ENCODE measurements around the gene SCML1.
"Not testable (repeated sequence)": the region's sequence is repeated elsewhere in the genome, so short reads cannot be mapped to it uniquely, and the experiment has no call there.

The SCML1 gene

DNA sequence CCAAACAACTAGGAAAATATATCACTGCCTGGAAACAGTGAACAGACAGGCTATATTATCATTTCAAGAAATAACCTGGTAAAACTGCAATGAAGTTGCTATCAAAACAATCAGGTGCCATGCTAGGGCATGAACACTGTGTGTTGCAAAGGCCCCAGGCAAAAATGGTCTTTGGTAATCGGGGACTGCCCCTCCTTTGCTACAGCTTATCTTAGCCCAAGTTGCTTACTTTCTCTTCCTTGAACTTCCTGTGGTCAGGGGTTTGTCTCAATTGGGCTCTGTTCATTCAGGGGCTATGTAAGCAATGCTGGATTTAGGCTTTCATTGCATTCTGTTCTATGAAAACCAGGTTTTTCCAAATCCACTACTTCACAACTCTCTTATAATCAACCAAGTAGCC lies 30.4 kb downstream of the SCML1 start:
- Histone ChIP-seq H3K4me3 (ENCODE audit: low read depth, low read length) (no peak overlapping the region), H3K4me1 (ENCODE audit: control insufficient read depth, insufficient read depth, low read length, unreplicated experiment) (no peaks in the 10 kb centered on the region), H2AFZ (ENCODE audit: low read length, unreplicated experiment) (no peak overlapping the region), H3K79me2 (ENCODE audit: control insufficient read depth, insufficient read depth, low read length, unreplicated experiment) (no peaks in the 10 kb centered on the region), H3K36me3 (ENCODE audit: insufficient read depth, low read length) (no peaks in the 10 kb centered on the region), H3K27me3 (ENCODE audit: insufficient read depth, low read length) (peaks cover 65% of the 10 kb centered on the region), H3K27ac (ENCODE audit: low read depth, low read length) (no peak overlapping the region)

DNA sequence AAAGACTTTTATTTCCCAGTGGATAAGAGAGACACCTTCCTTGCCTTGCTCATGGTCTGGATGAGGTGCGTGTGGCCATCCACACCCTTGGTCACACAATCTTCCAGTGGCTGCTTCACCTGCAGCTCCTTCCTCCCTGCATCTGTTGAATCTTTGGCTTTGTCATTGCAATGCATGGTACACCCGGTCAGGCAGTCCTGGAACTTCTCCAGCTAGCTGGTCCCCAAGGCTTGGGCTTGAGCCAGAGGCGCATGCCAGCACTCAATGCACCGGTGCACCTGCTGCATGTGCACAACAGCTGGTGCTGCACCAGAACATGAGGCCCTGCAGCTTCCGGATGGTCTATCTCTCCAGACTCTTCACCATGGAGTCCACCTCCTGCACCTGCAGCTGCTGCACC lies 31.7 kb downstream of the SCML1 start:
- Histone ChIP-seq H3K4me3 (ENCODE audit: low read depth, low read length) (no peak overlapping the region), H3K79me2 (ENCODE audit: control insufficient read depth, insufficient read depth, low read length, unreplicated experiment) (no peaks in the 10 kb centered on the region), H3K36me3 (ENCODE audit: insufficient read depth, low read length) (no peaks in the 10 kb centered on the region), H3K27me3 (ENCODE audit: insufficient read depth, low read length) (peaks cover 77% of the 10 kb centered on the region), H2AFZ (ENCODE audit: low read length, unreplicated experiment) (no peak overlapping the region), H3K4me1 (ENCODE audit: control insufficient read depth, insufficient read depth, low read length, unreplicated experiment) (no peaks in the 10 kb centered on the region), H3K27ac (ENCODE audit: low read depth, low read length) (no peak overlapping the region)

- Histone ChIP-seq H3K27me3 (ENCODE audit: insufficient read depth, low read length) (peaks cover 85% of the 10 kb centered on the region), H3K79me2 (ENCODE audit: control insufficient read depth, insufficient read depth, low read length, unreplicated experiment) (no peaks in the 10 kb centered on the region), H3K4me1 (ENCODE audit: control insufficient read depth, insufficient read depth, low read length, unreplicated experiment) (no peaks in the 10 kb centered on the region), H3K4me3 (ENCODE audit: low read depth, low read length) (no peak overlapping the region), H3K27ac (ENCODE audit: low read depth, low read length) (no peak overlapping the region), H2AFZ (ENCODE audit: low read length, unreplicated experiment) (no peak overlapping the region), H3K36me3 (ENCODE audit: insufficient read depth, low read length) (no peaks in the 10 kb centered on the region)
Observed at GRCh38 chrX:17769701-17770269, 32.5 kb downstream of the SCML1 start.

GRCh38 chrX:17773221-17773876 lies 36.1 kb downstream of the SCML1 start:
- Histone ChIP-seq H3K4me1 (ENCODE audit: control insufficient read depth, insufficient read depth, low read length, unreplicated experiment) (no peaks in the 10 kb centered on the region), H3K36me3 (ENCODE audit: insufficient read depth, low read length) (no peaks in the 10 kb centered on the region), H3K4me3 (ENCODE audit: low read depth, low read length) (no peak overlapping the region), H3K27me3 (ENCODE audit: insufficient read depth, low read length) (peaks cover 82% of the 10 kb centered on the region), H3K79me2 (ENCODE audit: control insufficient read depth, insufficient read depth, low read length, unreplicated experiment) (no peaks in the 10 kb centered on the region), H2AFZ (ENCODE audit: low read length, unreplicated experiment) (no peak overlapping the region), H3K27ac (ENCODE audit: low read depth, low read length) (no peak overlapping the region)

GRCh38 chrX:17774053-17774452 lies 36.8 kb downstream of the SCML1 start:
- Histone ChIP-seq H3K79me2 (ENCODE audit: control insufficient read depth, insufficient read depth, low read length, unreplicated experiment) (no peaks in the 10 kb centered on the region), H3K27ac (ENCODE audit: low read depth, low read length) (no peak overlapping the region), H3K27me3 (ENCODE audit: insufficient read depth, low read length) (peaks cover 76% of the 10 kb centered on the region), H3K4me1 (ENCODE audit: control insufficient read depth, insufficient read depth, low read length, unreplicated experiment) (no peaks in the 10 kb centered on the region), H3K36me3 (ENCODE audit: insufficient read depth, low read length) (no peaks in the 10 kb centered on the region), H3K4me3 (ENCODE audit: low read depth, low read length) (no peak overlapping the region), H2AFZ (ENCODE audit: low read length, unreplicated experiment) (no peak overlapping the region)

- H3K27ac ChIP-seq (ENCODE audit: low read depth, low read length): no peak overlapping the region
- H3K4me3 ChIP-seq (ENCODE audit: low read depth, low read length): no peak overlapping the region
- H3K36me3 ChIP-seq (ENCODE audit: insufficient read depth, low read length): no peaks in the 10 kb centered on the region
- H3K4me1 ChIP-seq (ENCODE audit: control insufficient read depth, insufficient read depth, low read length, unreplicated experiment): no peaks in the 10 kb centered on the region
- H3K79me2 ChIP-seq (ENCODE audit: control insufficient read depth, insufficient read depth, low read length, unreplicated experiment): no peaks in the 10 kb centered on the region
- H2AFZ ChIP-seq (ENCODE audit: low read length, unreplicated experiment): no peak overlapping the region
- peaks cover 42% of the 10 kb centered on the region for H3K27me3 ChIP-seq (ENCODE audit: insufficient read depth, low read length)
Observed at GRCh38 chrX:17778997-17779396, 41.7 kb downstream of the SCML1 start.

- no peaks in the 10 kb centered on the region for H3K4me1 ChIP-seq (ENCODE audit: control insufficient read depth, insufficient read depth, low read length, unreplicated experiment)
- H3K79me2 ChIP-seq (ENCODE audit: control insufficient read depth, insufficient read depth, low read length, unreplicated experiment): no peaks in the 10 kb centered on the region
- no peaks in the 10 kb centered on the region for H3K36me3 ChIP-seq (ENCODE audit: insufficient read depth, low read length)
- H3K27me3 ChIP-seq (ENCODE audit: insufficient read depth, low read length): peaks cover 38% of the 10 kb centered on the region
- H2AFZ ChIP-seq (ENCODE audit: low read length, unreplicated experiment): no peak overlapping the region
- no peak overlapping the region for H3K27ac ChIP-seq (ENCODE audit: low read depth, low read length)
- no peak overlapping the region for H3K4me3 ChIP-seq (ENCODE audit: low read depth, low read length)
Observed at GRCh38 chrX:17779434-17779833, 42.1 kb downstream of the SCML1 start.

DNA sequence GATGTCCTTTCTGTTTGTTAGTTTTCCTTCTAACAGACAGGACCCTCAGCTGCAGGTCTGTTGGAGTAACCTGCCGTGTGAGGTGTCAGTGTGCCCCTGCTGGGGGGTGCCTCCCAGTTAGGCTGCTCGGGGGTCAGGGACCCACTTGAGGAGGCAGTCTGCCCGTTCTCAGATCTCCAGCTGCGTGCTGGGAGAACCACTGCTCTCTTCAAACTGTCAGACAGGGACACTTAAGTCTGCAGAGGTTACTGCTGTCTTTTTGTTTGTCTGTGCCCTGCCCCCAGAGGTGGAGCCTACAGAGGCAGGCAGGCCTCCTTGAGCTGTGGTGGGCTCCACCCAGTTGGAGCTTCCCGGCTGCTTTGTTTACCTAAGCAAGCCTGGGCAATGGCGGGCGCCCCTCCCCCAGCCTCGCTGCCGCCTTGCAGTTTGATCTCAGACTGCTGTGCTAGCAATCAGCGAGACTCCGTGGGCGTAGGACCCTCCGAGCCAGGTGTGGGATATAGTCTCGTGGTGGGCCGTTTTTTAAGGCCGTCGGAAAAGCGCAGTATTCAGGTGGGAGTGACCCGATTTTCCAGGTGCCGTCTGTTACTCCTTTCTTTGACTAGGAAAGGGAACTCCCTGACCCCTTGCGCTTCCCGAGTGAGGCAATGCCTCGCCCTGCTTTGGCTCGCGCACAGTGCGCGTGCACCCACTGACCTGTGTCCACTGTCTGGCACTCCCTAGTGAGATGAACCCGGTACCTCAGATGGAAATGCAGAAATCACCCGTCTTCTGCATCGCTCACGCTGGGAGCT lies 49.5 kb downstream of the SCML1 start:
- not testable (repeated sequence) for H3K4me3 ChIP-seq (ENCODE audit: low read depth, low read length); H3K27ac ChIP-seq (ENCODE audit: low read depth, low read length); H3K36me3 ChIP-seq (ENCODE audit: insufficient read depth, low read length); H3K79me2 ChIP-seq (ENCODE audit: control insufficient read depth, insufficient read depth, low read length, unreplicated experiment); H3K27me3 ChIP-seq (ENCODE audit: insufficient read depth, low read length); H2AFZ ChIP-seq (ENCODE audit: low read length, unreplicated experiment); H3K4me1 ChIP-seq (ENCODE audit: control insufficient read depth, insufficient read depth, low read length, unreplicated experiment)

DNA sequence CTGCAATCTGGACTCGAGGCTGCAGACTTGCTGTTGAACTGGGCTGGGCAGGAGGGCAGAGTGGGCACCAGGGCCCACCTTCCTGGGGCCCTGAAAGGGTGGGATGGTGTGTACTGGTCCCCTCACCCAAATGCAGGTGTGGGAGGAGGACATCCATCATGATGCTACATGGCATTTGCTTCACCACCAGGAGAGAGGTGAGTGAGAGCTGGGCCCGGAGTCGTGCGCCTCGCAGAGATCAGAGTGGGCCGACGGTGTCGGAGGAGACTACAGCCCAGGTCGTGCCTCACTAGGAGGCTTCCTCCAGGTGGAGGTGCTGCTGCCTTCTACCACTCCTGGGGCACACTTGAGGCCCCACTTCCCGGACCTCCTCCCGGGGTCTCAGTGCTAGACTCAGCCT lies 50.3 kb downstream of the SCML1 start:
- no peak overlapping the region for H3K27ac ChIP-seq (ENCODE audit: low read depth, low read length)
- no peak overlapping the region for H3K4me3 ChIP-seq (ENCODE audit: low read depth, low read length)
- no peaks in the 10 kb centered on the region for H3K36me3 ChIP-seq (ENCODE audit: insufficient read depth, low read length)
- H2AFZ ChIP-seq (ENCODE audit: low read length, unreplicated experiment): no peak overlapping the region
- H3K4me1 ChIP-seq (ENCODE audit: control insufficient read depth, insufficient read depth, low read length, unreplicated experiment): no peaks in the 10 kb centered on the region
- no peaks in the 10 kb centered on the region for H3K27me3 ChIP-seq (ENCODE audit: insufficient read depth, low read length)
- H3K79me2 ChIP-seq (ENCODE audit: control insufficient read depth, insufficient read depth, low read length, unreplicated experiment): no peaks in the 10 kb centered on the region

DNA sequence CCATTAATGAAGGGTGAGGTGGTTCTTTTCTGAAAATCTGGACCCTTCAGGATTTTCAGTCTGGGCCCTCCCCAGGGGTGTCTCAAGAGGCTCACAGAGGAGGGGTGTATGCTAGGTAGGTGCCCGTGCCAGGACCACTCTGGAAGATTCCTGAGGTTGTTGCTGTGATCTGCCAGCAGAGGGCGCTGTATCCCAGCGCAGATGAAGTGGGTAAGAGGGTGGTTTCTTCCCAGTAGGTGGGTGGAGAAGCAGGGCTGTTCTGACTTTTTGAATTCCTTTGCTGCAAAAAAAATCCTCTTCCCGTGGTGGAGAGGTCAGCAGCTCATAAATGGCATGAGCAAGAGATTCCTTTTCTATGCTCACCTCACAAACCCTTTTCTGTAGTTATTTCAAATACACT lies 51.1 kb downstream of the SCML1 start:
- Histone ChIP-seq H3K36me3 (ENCODE audit: insufficient read depth, low read length) (no peaks in the 10 kb centered on the region), H3K27me3 (ENCODE audit: insufficient read depth, low read length) (no peaks in the 10 kb centered on the region), H3K4me3 (ENCODE audit: low read depth, low read length) (peak overlapping the region; percentile 53; the same call in 1 of the 2 replicates), H3K79me2 (ENCODE audit: control insufficient read depth, insufficient read depth, low read length, unreplicated experiment) (no peaks in the 10 kb centered on the region), H2AFZ (ENCODE audit: low read length, unreplicated experiment) (no peak overlapping the region), H3K4me1 (ENCODE audit: control insufficient read depth, insufficient read depth, low read length, unreplicated experiment) (no peaks in the 10 kb centered on the region), H3K27ac (ENCODE audit: low read depth, low read length) (no peak overlapping the region)

Data from ACC112 (cell line).